T-helper 9 cell (primary cell): ENCODE data around the gene ST3GAL4.
"Not testable (repeated sequence)": the region's sequence is repeated elsewhere in the genome, so short reads cannot be mapped to it uniquely, and the experiment has no call there.

Source experiments
- DNase-seq: peaks from one replicate; pipeline ENCODE4 v3.0.0-alpha.2; 2020

Gene ST3GAL4

DNA sequence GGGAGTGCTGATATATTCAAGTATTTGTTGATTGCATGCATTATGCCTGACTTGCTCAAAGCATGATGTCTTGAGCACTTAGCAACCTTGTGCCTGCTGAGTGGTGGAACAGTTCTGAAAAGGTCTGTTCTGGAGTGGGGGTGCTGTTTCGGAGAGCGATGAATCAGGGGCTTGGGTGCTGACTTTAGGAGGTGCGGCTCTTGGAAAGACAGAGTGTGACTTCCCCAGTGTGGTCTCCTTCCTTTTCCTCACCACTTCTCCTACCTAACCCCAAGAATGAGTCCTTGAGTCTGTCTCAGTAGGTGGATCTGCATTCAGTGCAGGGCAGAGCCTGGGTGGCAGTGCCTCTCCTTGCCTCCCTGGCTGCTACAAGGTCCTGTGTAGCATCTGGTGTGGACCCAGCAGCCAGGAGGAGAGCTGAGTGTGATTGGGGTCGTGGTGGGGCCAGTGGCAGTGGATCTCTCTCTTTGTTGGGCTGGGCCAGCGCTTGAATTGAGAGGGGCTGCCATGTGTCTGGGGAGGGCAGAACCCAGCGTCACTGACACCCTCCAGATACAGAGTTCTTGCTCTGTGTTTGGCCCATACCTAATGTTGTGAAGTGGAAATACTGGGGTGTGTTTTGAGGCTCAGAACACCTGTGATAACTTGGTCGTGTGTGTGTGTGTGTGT, 35.9 kb downstream of the ST3GAL4 start:
- no peak for DNase-seq

DNA sequence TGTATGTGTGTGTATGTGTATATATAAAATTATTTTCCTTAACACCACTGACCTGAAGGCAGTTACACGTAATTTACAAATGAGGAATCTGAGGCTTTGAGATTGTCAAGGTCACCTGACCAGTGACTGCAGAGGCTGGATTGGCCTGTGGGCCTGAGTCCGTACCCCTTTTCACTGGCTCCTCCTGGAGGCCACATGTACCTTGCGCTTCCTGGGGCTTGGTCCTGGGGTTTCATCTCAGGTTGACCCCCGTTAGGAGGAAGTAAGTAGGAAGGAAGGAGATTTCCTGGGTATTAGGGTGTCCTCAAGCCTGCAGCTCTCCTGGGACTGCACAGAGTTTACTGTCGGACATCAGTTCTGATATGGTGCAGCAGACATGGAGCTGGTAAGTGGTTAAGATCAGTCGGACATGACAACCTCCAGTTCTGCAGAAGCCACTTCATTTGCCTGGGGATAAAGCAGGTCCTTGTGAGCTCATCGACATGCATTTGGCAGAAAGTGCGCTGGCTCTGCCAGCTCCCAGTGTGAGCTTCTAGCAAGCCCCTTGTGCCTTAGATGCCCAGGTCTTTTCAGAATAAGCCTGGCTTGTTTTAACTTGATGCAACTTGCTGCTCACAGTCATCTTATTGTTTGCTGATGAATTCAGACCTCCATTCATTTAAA, 36.6 kb downstream of the ST3GAL4 start:
- DNase-seq: no peak

DNA sequence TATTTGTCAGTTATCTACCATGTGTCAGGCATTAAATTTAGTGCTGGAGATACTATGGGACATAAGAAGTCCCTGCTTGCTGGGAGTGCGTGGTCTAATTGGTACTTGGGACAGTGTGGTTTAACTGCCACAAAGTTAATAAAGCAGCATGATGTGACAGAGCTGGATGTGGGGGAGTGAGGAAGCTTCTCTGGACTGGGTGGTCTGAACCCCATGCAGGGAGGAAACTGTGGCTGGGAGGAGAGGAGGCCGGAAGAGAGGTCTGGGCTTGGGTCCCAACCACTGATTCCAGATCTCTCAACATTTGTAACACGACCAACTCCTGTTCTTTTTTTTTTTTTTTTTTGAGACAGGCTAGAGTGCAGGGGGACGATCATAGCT, 37.1 kb downstream of the ST3GAL4 start:
- DNase-seq: no peak

DNA sequence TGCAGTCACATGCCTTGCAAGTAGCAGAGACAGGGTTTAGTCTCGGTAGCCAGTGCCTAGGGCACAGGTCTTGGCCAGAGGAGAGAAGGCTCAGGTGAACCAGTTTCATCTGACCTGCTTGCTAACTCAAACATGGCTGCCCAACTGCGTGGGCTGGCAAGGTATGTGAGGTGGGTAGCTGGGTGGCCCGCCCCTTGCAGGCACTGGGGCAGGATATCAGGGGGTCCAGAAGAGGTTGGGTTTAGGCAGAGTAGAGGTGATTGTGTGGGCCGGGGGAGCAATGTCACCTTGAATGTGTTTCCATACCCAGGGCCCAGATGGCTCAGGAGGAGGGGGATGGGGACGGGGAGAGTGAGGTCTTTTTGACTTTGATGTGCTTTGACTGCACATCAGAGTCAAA, 37.7 kb downstream of the ST3GAL4 start:
- DNase-seq: no peak

DNA sequence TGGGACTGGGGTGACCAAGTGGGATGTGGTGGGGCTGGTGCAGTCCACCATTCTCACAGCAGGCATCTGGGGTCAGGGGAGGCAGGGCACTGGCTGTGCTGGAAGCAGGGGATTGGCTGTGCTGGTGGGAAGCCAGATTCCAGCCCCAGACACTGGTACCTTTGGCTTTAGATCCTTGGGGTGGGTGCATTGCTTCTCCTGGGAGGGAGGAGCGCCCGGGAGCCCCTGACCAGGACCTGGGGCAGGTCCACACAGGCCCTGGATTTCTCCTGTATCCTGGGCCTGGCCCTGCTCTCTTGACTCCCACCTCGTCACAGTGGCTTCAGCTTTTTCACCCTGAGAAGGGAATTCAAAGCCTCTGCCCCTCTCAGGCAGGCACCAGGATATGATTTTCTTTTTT, 38.5 kb downstream of the ST3GAL4 start:
- no peak for DNase-seq

DNA sequence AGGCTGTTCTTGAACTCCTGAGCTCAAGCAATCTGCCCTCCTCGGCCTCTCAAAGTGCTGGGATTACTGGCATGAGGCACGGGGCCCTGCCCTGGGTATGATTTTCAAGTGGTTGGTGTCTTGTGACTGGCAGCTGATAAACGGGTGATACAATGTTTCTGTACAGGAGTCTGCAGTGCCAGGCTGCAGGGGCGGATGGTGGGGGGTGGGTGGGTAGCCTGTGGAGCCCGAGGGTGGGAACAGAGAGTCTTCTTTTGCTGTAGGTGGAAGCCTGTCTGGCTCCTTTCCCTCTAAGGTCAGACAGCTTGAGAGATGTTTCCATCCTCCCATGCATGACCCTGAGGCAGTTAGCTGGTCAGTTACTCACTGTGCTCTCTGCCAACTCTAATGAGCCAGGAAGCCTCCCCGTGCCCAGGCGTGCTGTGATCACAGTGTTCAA, 39.2 kb downstream of the ST3GAL4 start:
- DNase-seq: not testable (repeated sequence)

DNA sequence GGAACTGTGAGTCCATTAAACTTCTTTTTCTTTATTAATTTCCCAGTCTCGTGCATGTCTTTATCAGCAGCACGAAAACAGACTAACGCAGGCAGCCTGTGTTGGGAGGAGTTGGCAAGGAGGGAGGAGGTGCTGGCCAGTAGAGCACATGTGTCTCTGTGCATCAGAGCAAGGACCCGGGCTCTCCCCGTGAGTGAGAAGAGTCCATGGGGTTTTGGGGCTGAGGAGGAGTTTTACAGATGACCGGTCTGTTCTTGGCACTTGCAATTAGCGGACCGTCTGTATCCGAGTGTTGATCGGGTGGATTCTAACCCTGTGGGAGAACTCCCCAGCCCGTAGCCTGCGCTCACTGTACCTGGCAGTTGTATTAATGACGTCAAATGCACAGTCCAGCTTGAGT, 40.3 kb downstream of the ST3GAL4 start:
- DNase-seq: not testable (repeated sequence)

DNA sequence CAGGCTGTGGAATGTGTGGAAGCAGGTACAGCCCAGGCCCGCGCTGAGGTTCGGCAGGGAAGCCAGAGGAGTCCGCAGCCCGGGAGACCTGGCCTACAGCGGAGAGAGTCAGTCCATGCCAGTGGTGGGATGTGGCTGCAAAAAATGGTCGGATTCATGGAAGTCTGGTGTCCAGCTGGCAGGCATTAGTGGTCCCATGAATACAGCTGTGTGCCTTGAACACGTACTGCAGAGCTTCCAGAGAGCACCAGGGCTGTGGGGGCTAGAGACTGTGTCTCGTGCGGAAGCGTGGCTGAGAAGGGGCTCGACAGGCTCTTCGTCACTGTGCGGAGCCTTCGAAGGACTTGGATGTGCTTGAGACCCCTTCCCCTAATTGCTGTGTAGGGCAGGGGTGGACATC, 40.8 kb downstream of the ST3GAL4 start:
- DNase-seq: not testable (repeated sequence)

DNA sequence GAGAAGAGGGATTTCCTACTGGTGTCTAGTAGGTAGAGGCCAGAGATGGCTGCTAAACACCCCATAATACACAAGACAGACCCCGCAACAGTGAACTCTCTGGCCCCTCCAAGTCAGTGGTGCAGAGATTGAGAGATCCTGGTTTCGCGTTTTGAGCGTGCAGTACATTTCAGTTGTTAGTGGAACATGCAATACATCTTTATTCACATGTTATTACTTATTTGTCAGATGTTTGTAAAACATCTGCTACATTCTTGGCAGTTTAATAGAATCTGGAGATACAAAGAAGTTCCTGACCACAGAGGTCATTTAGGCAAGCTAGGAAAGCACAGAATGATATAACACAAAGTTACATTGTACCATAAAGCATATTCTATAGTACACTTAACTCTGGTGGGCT, 41.5 kb downstream of the ST3GAL4 start:
- DNase-seq: no peak

DNA sequence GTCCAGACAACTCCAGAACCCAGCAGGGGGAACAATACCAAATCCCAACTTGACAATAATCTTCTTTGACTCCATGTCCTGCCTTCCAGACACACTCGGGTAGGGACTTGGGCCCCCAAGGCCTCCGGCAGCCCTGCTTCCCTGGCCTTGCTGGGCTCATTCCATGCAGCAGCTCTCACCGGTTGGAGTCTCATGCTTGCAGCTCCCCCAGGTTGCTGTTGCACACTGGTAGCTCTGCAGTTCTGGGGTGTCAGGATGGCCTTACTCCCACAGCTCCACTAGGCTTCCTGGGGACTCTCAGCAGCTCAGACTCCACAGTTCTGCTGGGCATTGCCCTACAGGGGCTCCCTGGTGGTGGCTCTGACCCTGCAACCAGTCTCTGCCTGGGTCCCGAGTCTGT, 42.8 kb downstream of the ST3GAL4 start:
- DNase-seq: no peak

DNA sequence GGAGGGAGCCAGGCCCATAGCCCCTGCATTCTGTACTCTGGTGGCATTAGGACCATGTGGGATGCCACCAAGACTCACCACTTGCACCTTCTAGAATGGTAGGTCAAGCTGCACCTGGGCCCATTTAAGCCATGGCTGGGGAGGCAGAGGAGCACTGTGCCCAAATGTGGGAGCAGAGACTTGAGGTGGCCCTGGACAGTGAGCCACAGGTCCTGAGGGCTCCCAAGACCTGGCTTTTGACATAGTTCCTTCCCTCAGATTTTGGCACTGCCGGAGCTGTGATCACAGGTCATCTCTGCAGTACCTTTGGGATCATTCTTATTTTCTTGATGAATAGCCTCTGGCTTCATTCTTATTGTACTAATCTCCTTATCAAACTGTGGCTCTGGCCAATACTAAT, 43.2 kb downstream of the ST3GAL4 start:
- no peak for DNase-seq

DNA sequence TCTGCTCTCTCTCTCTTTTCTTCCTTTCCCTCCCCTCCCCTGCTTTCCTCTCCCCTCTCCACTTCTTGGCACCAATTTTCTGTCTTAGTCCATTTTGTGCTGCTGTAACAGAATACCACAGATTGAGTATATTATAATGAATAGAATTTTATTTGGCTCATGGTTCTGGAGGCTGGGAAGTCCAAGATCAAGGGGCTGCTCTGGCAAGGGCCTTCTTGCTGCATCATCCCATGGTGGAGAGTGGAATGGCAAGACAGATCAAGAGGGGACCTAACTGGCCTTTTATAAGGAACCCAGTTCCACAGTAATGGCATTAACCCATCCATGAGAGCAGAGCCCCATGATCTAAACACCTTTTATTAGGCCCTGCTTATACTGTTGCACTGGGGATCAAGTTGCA, 44.5 kb downstream of the ST3GAL4 start:
- no peak for DNase-seq

DNA sequence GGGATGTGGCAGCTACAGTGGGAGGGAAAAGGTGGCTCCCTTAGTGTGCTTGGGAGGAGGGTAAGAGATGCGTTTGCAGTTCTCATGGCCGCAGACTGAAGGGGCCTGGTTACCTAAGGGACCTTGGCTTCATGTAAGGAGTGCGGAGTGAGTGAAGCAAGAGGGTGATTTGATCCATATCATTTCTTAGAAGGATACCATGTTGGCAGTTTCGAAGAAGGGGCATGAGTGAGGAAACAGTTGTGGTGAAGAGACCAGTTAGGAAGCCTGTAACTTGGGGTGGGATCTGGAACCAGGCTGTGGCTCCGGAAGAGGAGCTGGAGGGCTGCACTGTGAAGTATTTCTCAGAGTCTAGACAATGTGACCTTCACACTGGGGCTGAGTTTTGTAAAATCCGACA, 45.0 kb downstream of the ST3GAL4 start:
- DNase-seq: no peak

DNA sequence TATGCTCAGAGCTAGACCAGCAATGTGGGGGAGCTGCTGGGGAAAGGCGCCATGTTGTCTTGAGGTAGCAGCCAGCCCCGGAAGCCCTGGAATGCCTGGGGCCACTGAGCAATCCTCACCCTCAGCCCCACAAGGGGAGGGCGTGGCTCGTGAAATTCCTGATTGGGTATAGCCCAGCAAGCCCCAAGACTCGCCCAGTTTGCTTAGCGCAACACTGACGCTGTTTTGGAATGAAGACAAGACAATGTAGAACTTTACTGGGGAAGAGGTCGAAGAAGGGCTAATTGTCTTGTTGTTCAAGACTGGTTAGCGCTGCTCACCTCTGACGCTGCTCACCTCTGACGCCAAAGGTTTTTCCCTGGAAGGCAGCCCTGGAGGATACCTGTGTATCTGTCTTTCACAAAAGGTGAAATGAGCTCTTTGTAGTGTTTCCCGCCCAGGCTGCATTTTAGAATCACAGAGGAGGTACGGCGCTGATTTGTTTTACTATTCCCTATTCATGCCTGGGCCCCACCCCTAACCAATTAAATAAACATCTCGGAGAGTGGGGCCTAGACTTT, 47.6 kb downstream of the ST3GAL4 start:
- DNase-seq: no peak

DNA sequence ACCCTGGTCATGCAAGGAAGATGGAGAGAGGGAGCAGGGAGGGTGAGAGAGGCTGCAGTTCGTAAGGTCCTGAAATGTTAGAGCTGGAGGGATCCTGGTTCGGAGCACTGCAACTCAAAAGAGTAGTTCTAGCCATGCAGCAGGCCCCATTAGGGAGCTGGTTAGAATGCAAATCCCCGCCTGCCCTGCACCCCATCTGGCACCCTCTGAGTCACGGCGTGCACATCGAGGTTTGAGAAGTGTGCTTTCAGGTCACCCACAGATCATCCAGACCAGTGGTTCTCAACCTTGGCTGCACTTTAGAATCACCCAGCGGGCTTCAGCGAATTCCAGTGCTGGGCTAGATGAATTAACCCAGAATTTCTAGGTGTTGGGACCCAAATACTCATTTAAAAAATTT, 48.2 kb downstream of the ST3GAL4 start:
- DNase-seq: no peak

DNA sequence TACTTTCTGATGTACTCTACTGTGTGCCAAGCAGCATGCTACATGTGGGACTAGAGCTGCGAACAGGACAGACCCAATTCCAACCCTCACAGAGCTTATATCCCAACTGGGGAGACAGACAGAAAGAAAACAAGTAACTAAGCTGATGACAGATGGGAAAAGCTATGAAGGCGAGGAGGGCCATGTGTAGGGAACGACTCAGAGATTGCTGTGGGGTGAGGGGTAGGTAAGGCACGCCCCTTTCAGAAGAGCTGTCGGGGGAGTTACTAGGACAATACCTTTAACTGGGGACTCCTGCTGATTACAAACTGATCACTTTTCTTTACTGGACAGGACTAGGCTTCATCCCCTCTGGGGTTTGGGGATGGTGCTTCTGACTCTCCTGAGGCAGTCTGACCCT, 48.9 kb downstream of the ST3GAL4 start:
- DNase-seq: no peak

DNA sequence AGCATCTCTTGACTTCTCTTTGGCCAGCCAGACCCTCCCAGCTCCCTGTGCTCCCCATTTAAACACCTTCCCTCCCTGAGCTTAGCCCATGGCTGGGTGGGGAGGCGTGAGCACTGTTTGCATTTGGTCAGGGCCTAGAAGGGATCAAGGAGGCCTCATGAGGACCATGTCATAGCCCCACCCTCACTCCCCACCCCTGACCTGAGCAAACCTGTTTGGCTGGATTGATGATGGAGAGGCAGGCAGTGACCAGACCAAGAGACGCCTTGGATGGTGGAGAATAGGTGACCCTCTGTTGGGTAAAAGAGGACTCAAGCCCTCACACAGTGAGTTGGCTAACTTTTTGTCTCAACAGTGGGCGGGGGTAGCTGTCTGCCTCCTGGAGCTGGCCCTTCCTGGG, 49.9 kb downstream of the ST3GAL4 start:
- DNase-seq: no peak

DNA sequence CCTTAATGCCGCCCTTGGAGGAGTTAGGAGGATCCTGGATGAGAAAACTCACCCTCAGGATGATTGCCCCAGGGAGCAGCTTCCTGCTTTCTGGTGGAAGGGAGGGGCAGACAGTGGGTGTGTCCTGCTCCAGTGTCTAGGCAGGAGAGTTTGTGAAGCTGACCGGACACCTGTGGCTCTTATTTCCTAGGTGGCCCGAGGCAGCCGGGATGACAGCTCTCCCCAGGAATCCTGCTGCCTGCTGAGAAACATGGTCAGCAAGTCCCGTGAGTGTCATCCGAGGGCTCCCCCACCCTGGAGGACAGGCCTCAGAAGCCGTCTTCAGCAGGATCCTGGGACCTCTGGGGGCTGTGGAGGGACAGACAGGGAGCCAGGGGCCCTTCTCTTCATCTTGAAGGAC, 50.4 kb downstream of the ST3GAL4 start:
- DNase-seq: no peak

DNA sequence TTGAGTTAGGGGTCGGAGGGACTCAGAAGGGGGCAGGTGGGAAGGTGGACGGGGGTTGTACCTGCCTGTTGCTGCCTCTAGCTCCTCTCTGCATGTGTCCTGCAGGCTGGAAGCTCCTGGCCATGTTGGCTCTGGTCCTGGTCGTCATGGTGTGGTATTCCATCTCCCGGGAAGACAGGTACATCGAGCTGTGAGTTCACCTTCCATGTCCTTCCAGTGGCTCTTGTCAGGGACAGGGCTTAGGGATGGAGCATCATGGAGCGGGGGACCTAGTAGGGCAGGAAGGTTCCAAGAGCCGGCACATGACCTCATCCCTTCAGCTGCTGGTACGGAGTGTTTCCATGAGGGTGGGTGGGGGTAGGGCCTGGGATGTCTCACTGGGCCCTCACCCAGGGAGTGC, 50.9 kb downstream of the ST3GAL4 start:
- no peak for DNase-seq

DNA sequence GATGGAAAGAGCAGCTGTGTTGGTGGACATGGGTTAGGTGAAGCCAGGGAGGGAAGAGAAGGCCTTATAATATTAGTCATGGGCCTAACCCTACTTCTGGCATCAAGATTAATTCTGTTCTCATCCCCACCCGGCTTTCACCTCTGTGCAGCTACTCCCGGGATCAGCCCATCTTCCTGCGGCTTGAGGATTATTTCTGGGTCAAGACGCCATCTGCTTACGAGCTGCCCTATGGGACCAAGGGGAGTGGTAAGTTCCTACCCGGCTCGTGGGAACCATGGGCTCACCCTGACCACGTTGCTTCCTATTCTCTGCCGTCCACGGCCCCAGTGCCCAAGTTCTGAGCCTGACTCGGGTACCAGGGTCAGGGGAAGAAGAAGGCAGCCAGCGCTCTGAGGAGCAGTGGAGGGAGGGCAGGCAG, 51.6 kb downstream of the ST3GAL4 start:
- no peak for DNase-seq

DNA sequence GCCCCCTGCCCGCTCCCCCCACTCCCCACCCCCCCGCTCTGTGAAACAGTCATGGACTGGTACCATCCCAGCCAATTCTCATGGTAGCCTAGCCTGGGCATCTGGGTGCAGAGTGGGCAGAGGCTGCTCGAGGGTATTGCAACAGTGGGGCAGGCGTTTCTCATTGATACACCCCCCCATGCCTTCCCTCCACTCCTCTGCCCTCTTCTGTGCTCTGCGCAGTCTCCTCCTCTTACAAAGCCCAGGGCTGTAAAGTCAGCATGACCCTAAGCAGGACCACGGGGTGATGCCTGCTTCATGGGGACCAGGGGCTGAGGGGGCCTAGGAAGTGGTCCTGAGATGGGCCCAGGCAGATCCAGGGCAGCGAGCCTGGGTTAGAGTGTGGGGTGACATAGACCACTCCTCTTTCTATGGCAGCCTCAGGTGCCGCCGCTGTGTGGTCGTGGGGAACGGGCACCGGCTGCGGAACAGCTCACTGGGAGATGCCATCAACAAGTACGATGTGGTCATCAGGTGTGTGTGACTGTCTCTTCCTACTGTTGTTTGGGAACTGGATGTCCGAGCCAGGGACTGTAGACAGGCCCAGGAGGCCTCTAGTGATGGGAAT, 52.3 kb downstream of the ST3GAL4 start:
- no peak for DNase-seq

DNA sequence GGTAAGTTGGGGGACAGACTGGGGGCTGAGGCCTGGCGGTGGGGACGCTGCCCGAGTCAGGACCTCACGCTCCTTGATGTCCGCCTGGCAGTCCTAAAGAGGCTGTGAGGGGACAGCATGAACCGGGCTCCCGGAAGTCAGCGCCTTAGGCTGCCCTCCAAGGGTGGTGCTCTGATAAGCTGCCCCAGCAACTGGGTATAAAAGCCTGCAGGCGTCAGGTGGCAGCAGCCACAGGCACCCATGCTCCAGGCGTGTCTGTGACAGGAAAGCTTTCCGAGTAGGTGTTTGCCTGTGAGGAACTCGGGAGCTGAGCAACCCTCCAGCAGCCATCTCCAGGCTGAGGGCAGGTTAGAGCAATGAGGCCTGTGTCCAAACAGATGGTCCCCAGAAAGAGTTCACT, 53.0 kb downstream of the ST3GAL4 start:
- DNase-seq: no peak

DNA sequence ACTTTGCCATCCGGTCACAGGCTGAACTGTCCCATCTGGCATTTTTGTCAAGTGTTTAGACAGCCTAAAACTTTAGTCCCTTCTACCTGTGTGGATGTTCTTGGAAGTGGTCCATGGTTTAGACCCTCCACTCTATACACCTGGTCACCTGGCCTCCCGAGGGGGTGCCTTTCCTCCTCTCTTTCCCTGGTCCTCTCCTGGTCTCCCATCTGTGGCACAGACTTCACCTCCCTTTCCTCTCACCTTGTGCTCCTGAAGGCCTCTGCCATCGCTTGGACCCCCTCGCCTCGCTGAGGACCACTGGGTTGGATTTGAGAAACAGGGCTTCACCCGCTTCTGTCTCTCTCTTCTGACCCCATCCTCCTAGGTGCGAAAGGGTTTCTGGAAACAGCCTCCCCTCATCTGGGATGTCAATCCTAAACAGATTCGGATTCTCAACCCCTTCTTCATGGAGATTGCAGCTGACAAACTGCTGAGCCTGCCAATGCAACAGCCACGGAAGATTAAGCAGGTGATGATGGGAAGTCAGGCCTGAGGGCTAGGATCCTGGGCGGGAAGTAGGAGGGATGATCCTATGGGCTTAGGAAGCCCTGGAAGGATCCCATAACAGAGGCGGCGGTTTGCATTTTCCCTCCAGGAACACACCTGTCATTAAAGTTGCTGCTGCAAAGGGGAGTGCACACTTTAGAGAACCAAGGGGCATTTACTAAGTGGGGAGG, 53.6 kb downstream of the ST3GAL4 start:
- no peak for DNase-seq

DNA sequence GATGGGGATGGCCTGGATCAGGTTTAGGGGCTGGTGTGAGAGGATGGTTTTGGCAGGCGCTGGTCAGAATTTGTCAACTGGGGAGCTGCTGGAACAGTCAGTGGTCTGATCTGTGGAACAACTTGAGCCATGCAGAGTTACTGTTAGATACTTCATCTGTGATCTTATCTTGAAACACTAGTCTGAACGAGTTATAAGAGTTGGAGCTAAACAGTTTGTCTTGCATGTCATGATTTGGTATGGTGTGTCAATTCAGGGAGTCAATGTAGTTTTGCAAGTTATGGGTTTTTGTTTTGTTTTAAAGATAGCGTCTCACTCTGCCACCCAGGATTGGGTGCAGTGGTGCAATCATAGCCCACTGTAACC, 54.1 kb downstream of the ST3GAL4 start:
- no peak for DNase-seq
